Heart right ventricle (tissue), 16 donors: ENCODE results near the gene AVP. TPM values are rescaled to one million over a fixed set of nuclear protein-coding genes. Genes with fewer than 3 reads are reported as not detected.
A peak's percentile ranks its signal among the peaks of the same experiment; 100 is the strongest.
"Not testable (repeated sequence)": the region's sequence is repeated elsewhere in the genome, so short reads cannot be mapped to it uniquely, and the experiment has no call there.

Experiments used
- ATAC-seq, 8 donors: fragments of 200-7000 bp; cut with Tn5 transposase; one replicate each; pipeline ENCODE4 v1.9.1; 2020; ENCODE audit warnings: mild to moderate bottlenecking in 8 of 8, moderate library complexity in 8 of 8, moderate number of reproducible peaks in 1 of 8
- DNase-seq, 2 donors: peaks; one replicate each; pipeline ENCODE4 v3.0.0-alpha.2; 2020
- H3K27ac ChIP-seq, 10 donors: fragments of 200-600 bp; sonication (generic) in 2 of 10; one replicate each; pipeline versions ENCODE4 v1.5.0 to v1.8.0; 2020 to 2022; ENCODE audit warnings: mild to moderate bottlenecking in 3 of 10
- H3K27me3 ChIP-seq, 7 donors: fragments of 200-600 bp; one replicate each; pipeline ENCODE4 v1.8.0; 2021 to 2022; ENCODE audit warnings: mild to moderate bottlenecking in 2 of 7
- H3K36me3 ChIP-seq, 9 donors: fragments of 200-600 bp; sonication (generic) in 1 of 9; one replicate each; pipeline versions ENCODE4 v1.5.0 to v1.8.0; 2020 to 2022; ENCODE audit warnings: mild to moderate bottlenecking in 2 of 9
- H3K4me1 ChIP-seq, 9 donors: fragments of 200-600 bp; sonication (generic) in 1 of 9; one replicate each; pipeline versions ENCODE4 v1.5.0 to v1.8.0; 2020 to 2022; ENCODE audit warnings: mild to moderate bottlenecking in 4 of 9
- H3K4me3 ChIP-seq, 10 donors: fragments of 200-600 bp; sonication (generic) in 2 of 10; one replicate each; pipeline versions ENCODE4 v1.5.0 to v1.8.0; 2020 to 2022; ENCODE audit warnings: mild to moderate bottlenecking in 7 of 10, moderate library complexity in 2 of 10
- H3K9me3 ChIP-seq, 11 donors: fragments of 200-600 bp in 10 of 11; sonication (generic) in 2 of 11; one replicate each; pipeline versions ENCODE4 v1.5.0 to v1.8.0; 2013 to 2022; ENCODE audit warnings: mild to moderate bottlenecking in 2 of 11, control low read depth in 1 of 11, moderate library complexity in 1 of 11
- CTCF ChIP-seq, 9 donors: fragments of 200-600 bp; sonication (generic) in 2 of 9; IDR thresholded peaks; one replicate each; pipeline versions ENCODE4 v1.5.0 to v1.8.0; 2021 to 2022; ENCODE audit warnings: antibody characterized with exemption in 9 of 9, mild to moderate bottlenecking in 5 of 9, moderate library complexity in 1 of 9
- WGBS, 2 donors: extraction: QIAGEN DNeasy Blood & Tissue Kit; methylation state at CpG; one replicate each; pipeline ENCODE4 v1.1.7; 2013; ENCODE audit warnings: inconsistent platforms in 1 of 2; 5-methylcytosine and 5-hydroxymethylcytosine counted together
- intact Hi-C, 10 donors: fragments of 100-400 bp; cut with DNase I; formaldehyde crosslinking; loops; one replicate each; pipeline versions ENCODE4 v1.11.1 to v1.14.2; 2022
- polyA plus RNA-seq, 2 donors: library from polyadenylated mRNA; stranded (reverse); fragments of 200-250 nt; gene quantifications; one replicate each; pipeline ENCODE4 v1.2.3, GENCODE V29; 2013
- total RNA-seq, 10 donors: library from RNA; stranded (reverse); fragmentation: NEBNext Ultra II Directional in 3 of 10; extraction: Animal tissue kit (Norgen Biotek cat#: 25700) in 3 of 10; gene quantifications; one replicate each; pipeline versions ENCODE4 v1.2.1 to v1.2.4, GENCODE V29; 2021 to 2023
- donor health status: Arrhythmogenic right ventricular cardiomyopathy.
- donor health status: ischemic (EF 13 %, LVEDD 7.1; RV severe dilation, severe dysfunction).
- donor health status: healthy with polysubstance abuse.
- donor health status: DM: no; HTN: yes; CAD: no.
- donor health status: DM: no; HTN: no; CAD: no.
- donor health status: ischemic (EF 25% LVEDD 6.9; RV normal size, moderate dysfunction).
- donor health status: ischemic (EF 25% LVEDD 5.7; RV mildly dilated, moderate dysfunction).
- donor health status: healthy.
- donor health status: DM: yes; HTN: yes; CAD: no.
- donor health status: Ischemic cardiomyopathy.
- donor health status: ischemic (EF 35%, LVEDD 5.7; RV mildly dilated, moderate dysfunction).
- donor health status: nonischemic (EF 11% LVEDD 7.7; RV severe dilation, severe dysfunction).
- donor health status: DM: yes; HTN: yes; CAD: no.
- donor health status: PGD.
- donor health status: ischemic (EF 29% LVEDD 5.4; RV normal size, mild dysfunction).
- donor health status: nonischemic (EF 23%, LVEDD 6.1; RV moderate dilation, normal function).

Gene AVP
- total and polyA plus RNA-seq, 12 donors: not detected

GRCh38 chr20:3129094-3129493, 44.6 kb upstream of the AVP start:
- no peaks in the 10 kb centered on the region for H3K36me3 ChIP-seq
- intact Hi-C loops: no loop called here
- H3K9me3 ChIP-seq: no peaks in the 10 kb centered on the region
- WGBS, 2 donors: 45 to 63% methylated on average over 4 of the region's 4 CpGs
- H3K4me1 ChIP-seq: peaks cover 0 to 17% (median 4%) of the 10 kb centered on the region in 9 donors
- DNase-seq: no peak
- no peak overlapping the region for H3K4me3 ChIP-seq
- peak in 1 of 8 donors; percentile 22 for ATAC-seq
- H3K27me3 ChIP-seq: no peaks in the 10 kb centered on the region
- no peak for TF ChIP-seq CTCF (IDR thresholded peaks at IDR 0.05)
- H3K27ac ChIP-seq: no peak overlapping the region

GRCh38 chr20:3128275-3128984, 43.9 kb upstream of the AVP start:
- intact Hi-C loops: no loop called here
- TF ChIP-seq CTCF (IDR thresholded peaks at IDR 0.05): no peak
- no peaks in the 10 kb centered on the region for H3K27me3 ChIP-seq
- no peak overlapping the region for H3K27ac ChIP-seq
- DNase-seq: no peak
- no peak for ATAC-seq
- H3K4me3 ChIP-seq: no peak overlapping the region
- no peaks in the 10 kb centered on the region for H3K36me3 ChIP-seq
- peaks cover 0 to 4% (median 0%) of the 10 kb centered on the region in 11 donors for H3K9me3 ChIP-seq
- WGBS, 2 donors: 79 to 84% methylated on average over 8 of the region's 8 CpGs
- peaks cover 0 to 17% (median 4%) of the 10 kb centered on the region in 9 donors for H3K4me1 ChIP-seq

GRCh38 chr20:3126527-3126859, 42.0 kb upstream of the AVP start:
- intact Hi-C loops: no loop called here
- DNase-seq (no peak), ATAC-seq (no peak)
- Histone ChIP-seq H3K27me3 (no peaks in the 10 kb centered on the region), H3K9me3 (peaks cover 0 to 10% (median 0%) of the 10 kb centered on the region in 11 donors), H3K4me1 (peaks cover 0 to 17% (median 4%) of the 10 kb centered on the region in 9 donors), H3K27ac (no peak overlapping the region), H3K4me3 (no peak overlapping the region), H3K36me3 (peaks cover 0 to 18% (median 9%) of the 10 kb centered on the region in 9 donors)
- 97 to 100% methylated on average over 1 of the region's 1 CpG for WGBS, 2 donors
- no peak for TF ChIP-seq CTCF (IDR thresholded peaks at IDR 0.05)

GRCh38 chr20:3125776-3126526, 41.4 kb upstream of the AVP start:
- H3K4me3 ChIP-seq, DNase-seq, H3K27ac ChIP-seq, ATAC-seq, H3K27me3 ChIP-seq, intact Hi-C loops: not testable (repeated sequence)
- H3K4me1 ChIP-seq: peaks cover 0 to 17% (median 6%) of the 10 kb centered on the region in 9 donors
- peaks cover 0 to 10% (median 0%) of the 10 kb centered on the region in 11 donors for H3K9me3 ChIP-seq
- H3K36me3 ChIP-seq: peaks cover 0 to 23% (median 10%) of the 10 kb centered on the region in 9 donors
- 82 to 87% methylated on average over 23 to 25 of the region's 25 CpGs for WGBS, 2 donors

GRCh38 chr20:3124773-3125560, 40.4 kb upstream of the AVP start:
- Histone ChIP-seq H3K36me3 (peaks cover 0 to 33% (median 10%) of the 10 kb centered on the region in 9 donors), H3K9me3 (peaks cover 0 to 10% (median 0%) of the 10 kb centered on the region in 11 donors), H3K4me1 (peaks cover 0 to 17% (median 6%) of the 10 kb centered on the region in 9 donors)
- intact Hi-C loops, ATAC-seq, H3K27ac ChIP-seq, DNase-seq, H3K27me3 ChIP-seq, H3K4me3 ChIP-seq: not testable (repeated sequence)
- 98% methylated on average over 41 of the region's 41 CpGs for WGBS, 2 donors

- intact Hi-C loops, ATAC-seq, DNase-seq, H3K27ac ChIP-seq, H3K27me3 ChIP-seq, H3K4me3 ChIP-seq: not testable (repeated sequence)
- peaks cover 0 to 10% (median 0%) of the 10 kb centered on the region in 11 donors for H3K9me3 ChIP-seq
- H3K4me1 ChIP-seq: peaks cover 0 to 17% (median 6%) of the 10 kb centered on the region in 9 donors
- H3K36me3 ChIP-seq: peaks cover 0 to 40% (median 10%) of the 10 kb centered on the region in 9 donors
- WGBS, 2 donors: 98% methylated on average over 12 to 14 of the region's 18 CpGs
Observed at GRCh38 chr20:3124163-3124562, 39.6 kb upstream of the AVP start.
